Measurements from ENCODE around the gene PIP4K2A. TPM values are rescaled to one million over a fixed set of nuclear protein-coding genes. Genes with fewer than 3 reads are reported as not detected.

The PIP4K2A gene
- total and polyA plus RNA-seq, 2 of the 8 experiments (the other 6 are each of a cell fraction or from before 2014, with no cell fraction given), result 19.0 to 60.9 TPM

GRCh38 chr10:22542773-22543172, 171.6 kb downstream of the PIP4K2A start:
- no peaks in the 10 kb centered on the region for H3K79me2 ChIP-seq (ENCODE audit: control insufficient read depth in 1 of 2, insufficient read depth in 2 of 2, low read length in 2 of 2)
- no peak overlapping the region for H2AK5ac ChIP-seq (ENCODE audit: low read depth, low read length)
- ChIA-PET CTCF (ENCODE audit: partially characterized antibody) (interaction anchor here (1.2 to 1.6 kb wide), 3 partner anchors 7 to 10 kb away, joined by 3 to 4 read pairs (median 4); no protein-coding TSS in a partner anchor), POLR2A (ENCODE audit: partially characterized antibody) (interaction anchor here (0.7 kb wide), 1 partner anchor 11 kb away, joined by 3 read pairs; no protein-coding TSS in a partner anchor)
- H2BK20ac ChIP-seq (ENCODE audit: low read length), result no peak overlapping the region
- peak overlapping the region; percentile 81 for H4K8ac ChIP-seq (ENCODE audit: extremely low read depth, insufficient read depth, low read length)
- no peak overlapping the region for H2BK120ac ChIP-seq (replicated peaks; ENCODE audit: low read depth, low read length)
- 0 out of 2 replicates have a peak overlapping the region, but pooled peaks have one; percentile 24 for H2BK5ac ChIP-seq (ENCODE audit: low read depth, low read length)
- H2AFZ ChIP-seq (ENCODE audit: low read length), result no peak overlapping the region
- H2BK15ac ChIP-seq (ENCODE audit: low read length), result no peak overlapping the region
- no peak for DNase-seq (ENCODE audit: low read depth in 1 of 2, low spot score in 2 of 2)
- no peak overlapping the region for H3K14ac ChIP-seq (ENCODE audit: insufficient read length)
- no peak overlapping the region for H3K27ac ChIP-seq (ENCODE audit: low read depth, low read length)
- no peak overlapping the region for H3K9ac ChIP-seq (replicated peaks in 1 of 4; ENCODE audit: extremely low read depth in 1 of 4, low read depth in 3 of 4, low read length in 3 of 4)
- H3K79me1 ChIP-seq (ENCODE audit: low read depth, low read length), result no peaks in the 10 kb centered on the region
- H4K5ac ChIP-seq (ENCODE audit: insufficient read length, low read depth, low read length), result no peak overlapping the region
- H3K4me3 ChIP-seq (ENCODE audit: extremely low read depth in 1 of 4, insufficient read depth in 2 of 4, low read depth in 3 of 4, low read length in 4 of 4), result no peak overlapping the region
- H3K4me1 ChIP-seq (replicated peaks in 1 of 4; ENCODE audit: control insufficient read depth in 3 of 4, insufficient read depth in 4 of 4, low read length in 3 of 4), result no peaks in the 10 kb centered on the region
- H3K23me2 ChIP-seq (ENCODE audit: low read depth, low read length), result no peaks in the 10 kb centered on the region
- H3K23ac ChIP-seq (ENCODE audit: insufficient read length), result no peak overlapping the region
- FAIRE-seq, result no peak
- H3K36me3 ChIP-seq (ENCODE audit: control insufficient read depth in 2 of 4, insufficient read depth in 4 of 4, low read length in 3 of 4), result peaks cover 0 to 36% (median 16%) of the 10 kb centered on the region in 4 experiments; a peak in 4 of 8 replicates
- H3K56ac ChIP-seq (replicated peaks; ENCODE audit: insufficient read length, low read depth, low read length), result no peak overlapping the region
- peaks cover 0 to 3% of the 10 kb centered on the region in 2 experiments for H4K20me1 ChIP-seq (replicated peaks in 1 of 2; ENCODE audit: control insufficient read depth in 1 of 2, insufficient read depth in 2 of 2, low read length in 2 of 2)
- no peak overlapping the region for H3K4me2 ChIP-seq (ENCODE audit: insufficient read depth in 1 of 2, low read depth in 2 of 2, low read length in 2 of 2)
- H2BK12ac ChIP-seq (ENCODE audit: low read depth, low read length), result no peak overlapping the region
- no peak overlapping the region for H4K91ac ChIP-seq (replicated peaks; ENCODE audit: insufficient read length, low read length)
- H3K27me3 ChIP-seq (replicated peaks in 1 of 4; ENCODE audit: control insufficient read depth in 3 of 4, extremely low read depth in 1 of 4, insufficient read depth in 3 of 4, low read length in 3 of 4), result no peaks in the 10 kb centered on the region
- 77% methylated on average over 7 of the region's 7 CpGs; no CpG with 5 or more reads in 1 of the 2 experiments for WGBS, 2 experiments (ENCODE audit: extremely low coverage in 1 of 2, insufficient coverage in 1 of 2, insufficient read length in 1 of 2, insufficient replicate concordance in 2 of 2, low coverage in 1 of 2, low lambda C conversion rate in 2 of 2, missing lambda C conversion rate in 1 of 2)
- peak overlapping the region; percentile 43; the same call in 1 of the 2 replicates for H3K18ac ChIP-seq (ENCODE audit: extremely low read depth, low read length)
- no peaks in the 10 kb centered on the region for H3K9me3 ChIP-seq (ENCODE audit: insufficient read depth in 2 of 2, low read depth in 1 of 2, low read length in 1 of 2)
- no peak overlapping the region for H3K4ac ChIP-seq (replicated peaks; ENCODE audit: insufficient read length, low read depth, low read length)
- TF ChIP-seq EZH2 (IDR thresholded peaks at IDR 0.05; ENCODE audit: low read depth, low read length, severe bottlenecking) (no peak), JUND (IDR thresholded peaks at IDR 0.05; ENCODE audit: low read length) (no peak), GTF2F1 (IDR thresholded peaks at IDR 0.05; ENCODE audit: borderline replicate concordance, low read depth, low read length) (no peak), RNF2 (IDR thresholded peaks at IDR 0.05; ENCODE audit: borderline replicate concordance, low read depth, low read length, missing control alignments, poor library complexity, severe bottlenecking) (no peak), ZNF274 (IDR thresholded peaks at IDR 0.05; ENCODE audit: borderline replicate concordance, extremely low read depth, low read length) (no peak), CREB1 (IDR thresholded peaks at IDR 0.05) (no peak), MAFK (IDR thresholded peaks at IDR 0.05; ENCODE audit: low read depth, low read length) (no peak), RFX5 (IDR thresholded peaks at IDR 0.05; ENCODE audit: borderline replicate concordance, low read depth, low read length) (no peak), CHD2 (IDR thresholded peaks at IDR 0.05; ENCODE audit: low read length) (no peak), HDAC6 (IDR thresholded peaks at IDR 0.05; ENCODE audit: low read depth, low read length) (no peak), JUN (IDR thresholded peaks at IDR 0.05; ENCODE audit: low read depth, low read length) (no peak)

All from H1 (cell line).